Caco-2 (cell line): ENCODE measurements around the gene ERFL. TPM values are rescaled to one million over a fixed set of nuclear protein-coding genes. Genes with fewer than 3 reads are reported as not detected.

Experiments used
- BruUV-seq: library from RNA; stranded (reverse); fragments of 400-500 nt; replicated peaks from 2 replicates; lab custom pipeline; 2021; lab: Mats Ljungman, UMichigan
- CTCF ChIA-PET: fragments of 300-600 bp; sonication (Branson Sonifier 250); formaldehyde crosslinking; loops from one replicate; lab custom pipeline; 2022; ENCODE audit warnings: antibody characterized with exemption; lab: Charles Lee
- POLR2A ChIA-PET: fragments of 300-600 bp; sonication (Branson Sonifier 250); formaldehyde crosslinking; loops from one replicate; lab custom pipeline; 2022; ENCODE audit warnings: antibody characterized with exemption; lab: Charles Lee
- DNase-seq, 2 experiments: peaks; one replicate each; pipeline versions ENCODE4 v3.0.0 to v3.0.0-alpha.2; 2020 to 2022
- H3K27me3 ChIP-seq: replicated peaks from 2 replicates; pipeline ENCODE4 v1.6.0; 2011; ENCODE audit warnings: low read length; ENCODE audit not compliant: control insufficient read depth, insufficient read depth
- H3K36me3 ChIP-seq: 2 replicates; pipeline ENCODE4 v1.5.1; 2011; ENCODE audit warnings: low read length; ENCODE audit not compliant: control insufficient read depth, insufficient read depth
- H3K4me1 ChIP-seq: fragments of 250-450 bp; sonication (Bioruptor Pico); 2 replicates; pipeline ENCODE4 v1.5.1; 2020; ENCODE audit warnings: mild to moderate bottlenecking
- H3K4me3 ChIP-seq: 2 replicates; pipeline ENCODE4 v1.5.1; 2011; ENCODE audit warnings: low read depth, mild to moderate bottlenecking, control low read depth, low read length
- H3K9me3 ChIP-seq: fragments of 250-450 bp; sonication (Bioruptor Pico); 2 replicates; pipeline ENCODE4 v1.5.1; 2020; ENCODE audit warnings: mild to moderate bottlenecking, moderate library complexity
- H3K27ac Mint-ChIP-seq: one replicate; pipeline ENCODE4 v1.8.0; 2022; ENCODE audit warnings: mixed read lengths; ENCODE audit not compliant: unreplicated experiment
- H3K27me3 Mint-ChIP-seq: one replicate; pipeline ENCODE4 v1.8.0; 2022; ENCODE audit warnings: mixed read lengths; ENCODE audit not compliant: insufficient read depth, unreplicated experiment
- H3K36me3 Mint-ChIP-seq: one replicate; pipeline ENCODE4 v1.8.0; 2022; ENCODE audit warnings: mild to moderate bottlenecking, mixed read lengths; ENCODE audit not compliant: insufficient read depth, unreplicated experiment
- H3K4me1 Mint-ChIP-seq: one replicate; pipeline ENCODE4 v1.8.0; 2022; ENCODE audit warnings: low read depth, mixed read lengths; ENCODE audit not compliant: unreplicated experiment
- H3K4me3 Mint-ChIP-seq: one replicate; pipeline ENCODE4 v1.8.0; 2022; ENCODE audit warnings: mild to moderate bottlenecking, moderate library complexity, mixed read lengths; ENCODE audit not compliant: unreplicated experiment
- H3K9me3 Mint-ChIP-seq: one replicate; pipeline ENCODE4 v1.8.0; 2022; ENCODE audit warnings: mixed read lengths; ENCODE audit not compliant: unreplicated experiment
- intact Hi-C: fragments of 100-400 bp; cut with micrococcal nuclease; formaldehyde crosslinking; loops from one replicate; pipeline ENCODE4 v1.10.0; 2022; ENCODE audit not compliant: unreplicated experiment
- total RNA-seq: library from RNA; stranded (reverse); gene quantifications from 2 replicates; pipeline ENCODE4 v1.2.3, GENCODE V29; 2022
- TF ChIP-seq, protein P1 (sequence below), 2 experiments: fragments of 200-600 bp in 1 of 2; IDR thresholded peaks; 1 replicate in 1 of 2; 2 replicates in 1 of 2; pipeline versions ENCODE4 v1.5.1 to v1.8.0; 2011 to 2022; ENCODE audit warnings: antibody characterized with exemption in 1 of 2, control low read depth in 1 of 2, inconsistent platforms in 1 of 2, low read depth in 1 of 2, low read length in 1 of 2, mild to moderate bottlenecking in 1 of 2, moderate library complexity in 1 of 2; ENCODE audit not compliant: insufficient read depth in 1 of 2, severe bottlenecking in 1 of 2, unreplicated experiment in 1 of 2

Gene ERFL
- total RNA-seq, 1 experiment from 2014 or later, result 0.23 TPM

DNA sequence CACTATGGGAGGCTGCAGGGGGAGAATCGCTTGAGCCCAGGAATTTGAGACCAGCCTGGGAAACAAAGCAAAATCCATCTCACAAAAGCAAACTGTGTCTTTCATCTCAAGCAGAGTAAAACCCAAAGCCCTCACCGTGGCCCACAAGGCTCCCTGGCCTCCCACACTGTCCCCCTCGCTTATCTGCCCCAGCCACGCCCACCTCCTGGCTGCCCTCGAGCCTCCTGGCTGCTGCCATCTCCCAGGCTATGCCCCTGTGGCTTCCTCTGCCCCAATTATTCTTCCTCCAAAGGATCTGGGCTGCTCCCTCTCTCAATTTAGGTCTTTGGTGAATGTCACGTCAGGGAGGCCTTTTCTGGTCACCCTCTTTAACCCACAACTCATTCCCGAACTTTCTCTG is 27.3 kb upstream of the ERFL start:
- TF ChIP-seq, protein P1, sequence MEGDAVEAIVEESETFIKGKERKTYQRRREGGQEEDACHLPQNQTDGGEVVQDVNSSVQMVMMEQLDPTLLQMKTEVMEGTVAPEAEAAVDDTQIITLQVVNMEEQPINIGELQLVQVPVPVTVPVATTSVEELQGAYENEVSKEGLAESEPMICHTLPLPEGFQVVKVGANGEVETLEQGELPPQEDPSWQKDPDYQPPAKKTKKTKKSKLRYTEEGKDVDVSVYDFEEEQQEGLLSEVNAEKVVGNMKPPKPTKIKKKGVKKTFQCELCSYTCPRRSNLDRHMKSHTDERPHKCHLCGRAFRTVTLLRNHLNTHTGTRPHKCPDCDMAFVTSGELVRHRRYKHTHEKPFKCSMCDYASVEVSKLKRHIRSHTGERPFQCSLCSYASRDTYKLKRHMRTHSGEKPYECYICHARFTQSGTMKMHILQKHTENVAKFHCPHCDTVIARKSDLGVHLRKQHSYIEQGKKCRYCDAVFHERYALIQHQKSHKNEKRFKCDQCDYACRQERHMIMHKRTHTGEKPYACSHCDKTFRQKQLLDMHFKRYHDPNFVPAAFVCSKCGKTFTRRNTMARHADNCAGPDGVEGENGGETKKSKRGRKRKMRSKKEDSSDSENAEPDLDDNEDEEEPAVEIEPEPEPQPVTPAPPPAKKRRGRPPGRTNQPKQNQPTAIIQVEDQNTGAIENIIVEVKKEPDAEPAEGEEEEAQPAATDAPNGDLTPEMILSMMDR (IDR thresholded peaks at IDR 0.05; ENCODE audit: insufficient read depth in 1 of 2, low read depth in 1 of 2, low read length in 1 of 2, severe bottlenecking in 1 of 2, unreplicated experiment in 1 of 2), result no peak
- no TSS peak for BruUV-seq
- no peak overlapping the region for H3K4me3 ChIP-seq
- H3K4me1 ChIP-seq, result peaks cover 14% of the 10 kb centered on the region
- Mint-ChIP-seq H3K4me3 (no peak overlapping the region), H3K9me3 (no peaks in the 10 kb centered on the region), H3K27ac (no peak overlapping the region), H3K36me3 (peaks cover 13% of the 10 kb centered on the region), H3K27me3 (no peaks in the 10 kb centered on the region), H3K4me1 (peaks cover 13% of the 10 kb centered on the region)
- no peaks in the 10 kb centered on the region for H3K27me3 ChIP-seq
- ChIA-PET POLR2A (no interaction called here), CTCF (no interaction called here)
- intact Hi-C loops, result no loop called here
- no peaks in the 10 kb centered on the region for H3K36me3 ChIP-seq
- DNase-seq, result no peak
- H3K9me3 ChIP-seq, result no peaks in the 10 kb centered on the region

DNA sequence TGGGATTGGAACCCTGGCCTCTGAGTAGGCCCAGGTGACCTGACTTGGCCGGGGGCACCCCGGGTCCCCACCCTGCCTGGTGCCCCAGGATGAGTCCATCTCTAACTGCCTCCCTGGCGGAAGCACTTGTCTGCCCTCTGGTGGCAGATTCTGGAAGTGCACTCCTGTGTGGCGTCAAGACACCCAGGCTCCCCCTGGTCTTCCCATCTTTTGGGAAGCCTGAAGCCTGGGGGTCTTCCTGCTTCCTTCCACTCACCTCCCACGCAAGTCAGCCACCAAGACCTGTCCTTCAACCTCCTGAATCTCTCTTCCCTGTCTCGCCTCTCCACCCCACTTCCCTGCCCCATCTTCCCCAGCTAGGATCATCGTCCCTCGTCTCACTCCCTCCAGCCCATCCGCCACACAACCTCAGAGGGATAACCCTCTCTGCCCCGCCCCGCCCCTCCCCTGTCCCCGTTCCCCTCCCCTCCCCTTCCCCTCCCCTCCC is 23.5 kb upstream of the ERFL start:
- POLR2A ChIA-PET, result interaction anchor here (0.7 kb wide), 1 partner anchor 67 kb away, joined by 4 read pairs; no protein-coding TSS in a partner anchor
- Mint-ChIP-seq H3K27me3 (no peaks in the 10 kb centered on the region), H3K27ac (no peak overlapping the region), H3K36me3 (peaks cover 6% of the 10 kb centered on the region), H3K4me1 (no peaks in the 10 kb centered on the region), H3K4me3 (no peak overlapping the region), H3K9me3 (no peaks in the 10 kb centered on the region)
- H3K36me3 ChIP-seq, result no peaks in the 10 kb centered on the region
- no peaks in the 10 kb centered on the region for H3K4me1 ChIP-seq
- TF ChIP-seq, protein P1 (IDR thresholded peaks at IDR 0.05; ENCODE audit: insufficient read depth in 1 of 2, low read depth in 1 of 2, low read length in 1 of 2, severe bottlenecking in 1 of 2, unreplicated experiment in 1 of 2), result peak; percentile 98 to 99
- intact Hi-C loops, result loop anchor here (1.0 kb wide), 4 partner anchors 16 to 92 kb away; no protein-coding TSS in a partner anchor
- no TSS peak for BruUV-seq
- CTCF ChIA-PET, result interaction anchor here (1.8 kb wide), 1 partner anchor 78 kb away, joined by 5 read pairs; no protein-coding TSS in a partner anchor
- H3K27me3 ChIP-seq, result no peaks in the 10 kb centered on the region
- no peak overlapping the region for H3K4me3 ChIP-seq
- H3K9me3 ChIP-seq, result no peaks in the 10 kb centered on the region
- peak; percentile 84 to 89 for DNase-seq

DNA sequence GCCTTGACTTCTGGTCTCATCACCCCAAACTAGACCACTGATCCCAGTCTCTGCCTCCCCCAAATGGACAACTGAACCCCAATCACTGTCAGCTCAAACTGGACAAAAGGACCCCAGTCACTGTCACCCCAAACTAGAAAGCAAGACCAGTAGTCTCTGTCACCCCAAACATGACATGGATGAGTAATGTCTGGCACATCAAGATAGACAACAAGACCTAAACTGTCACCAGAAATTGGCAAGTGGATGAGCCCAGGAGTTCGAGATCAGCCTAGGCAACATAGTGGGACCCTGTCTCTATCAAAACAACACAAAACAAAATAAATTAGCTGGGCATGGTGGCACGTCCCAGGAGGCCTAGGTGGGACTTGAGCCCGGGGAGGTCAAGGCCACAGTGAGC is 18.8 kb upstream of the ERFL start:
- Mint-ChIP-seq H3K9me3 (no peaks in the 10 kb centered on the region), H3K27ac (no peak overlapping the region), H3K4me1 (no peaks in the 10 kb centered on the region), H3K27me3 (no peaks in the 10 kb centered on the region), H3K36me3 (peaks cover 6% of the 10 kb centered on the region), H3K4me3 (no peak overlapping the region)
- DNase-seq, result no peak
- no peaks in the 10 kb centered on the region for H3K27me3 ChIP-seq
- ChIA-PET CTCF (no interaction called here), POLR2A (no interaction called here)
- H3K9me3 ChIP-seq, result no peaks in the 10 kb centered on the region
- no TSS peak for BruUV-seq
- TF ChIP-seq, protein P1 (IDR thresholded peaks at IDR 0.05; ENCODE audit: insufficient read depth in 1 of 2, low read depth in 1 of 2, low read length in 1 of 2, severe bottlenecking in 1 of 2, unreplicated experiment in 1 of 2), result no peak
- H3K36me3 ChIP-seq, result no peaks in the 10 kb centered on the region
- no peak overlapping the region for H3K4me3 ChIP-seq
- H3K4me1 ChIP-seq, result no peaks in the 10 kb centered on the region
- intact Hi-C loops, result no loop called here
